Mesothelial cell of epicardium (in vitro differentiated cells): ENCODE results near the gene MS4A6E. TPM values are rescaled to one million over a fixed set of nuclear protein-coding genes. Genes with fewer than 3 reads are reported as not detected.

Experiments used
- DNase-seq, 2 experiments: peaks; one replicate each; pipeline ENCODE4 v3.0.0; 2021; ENCODE audit warnings: low spot score in 2 of 2; ENCODE audit not compliant: unreplicated experiment in 2 of 2
- H3K27ac Mint-ChIP-seq: 2 replicates; pipeline ENCODE4 v1.8.0; 2021; ENCODE audit warnings: mixed read lengths
- H3K27me3 Mint-ChIP-seq: 2 replicates; pipeline ENCODE4 v1.8.0; 2021; ENCODE audit warnings: low read depth, mixed read lengths
- H3K36me3 Mint-ChIP-seq: 2 replicates; pipeline ENCODE4 v1.8.0; 2021; ENCODE audit warnings: mixed read lengths
- H3K4me1 Mint-ChIP-seq: 2 replicates; pipeline ENCODE4 v1.8.0; 2021; ENCODE audit warnings: mixed read lengths
- H3K4me3 Mint-ChIP-seq: 2 replicates; pipeline ENCODE4 v1.8.0; 2021; ENCODE audit warnings: mild to moderate bottlenecking, moderate library complexity, mixed read lengths
- H3K9me3 Mint-ChIP-seq: 2 replicates; pipeline ENCODE4 v1.8.0; 2021; ENCODE audit warnings: mixed read lengths
- CTCF ChIP-seq: fragments of 200-600 bp; sonication (generic); IDR thresholded peaks from one replicate; pipeline ENCODE4 v1.5.0; 2021; ENCODE audit warnings: antibody characterized with exemption; ENCODE audit not compliant: unreplicated experiment
- total RNA-seq: library from RNA; stranded (reverse); gene quantifications from 3 replicates; pipeline ENCODE4 v1.2.1, GENCODE V29; 2021

The MS4A6E gene
- total RNA-seq, 1 donor from 2014 or later: not detected

- no peak for TF ChIP-seq CTCF
- Mint-ChIP-seq H3K4me3 (no peak overlapping the region), H3K36me3 (no peaks in the 10 kb centered on the region), H3K9me3 (peaks cover 22% of the 10 kb centered on the region), H3K27ac (no peak overlapping the region), H3K27me3 (no peaks in the 10 kb centered on the region), H3K4me1 (no peaks in the 10 kb centered on the region)
- DNase-seq: no peak
Measured at GRCh38 chr11:60321051-60321450, 6.0 kb upstream of the MS4A6E start.

GRCh38 chr11:60328460-60328859 is 1.4 kb downstream of the MS4A6E start:
- Mint-ChIP-seq H3K27ac (no peak overlapping the region), H3K36me3 (no peaks in the 10 kb centered on the region), H3K9me3 (peaks cover 13% of the 10 kb centered on the region), H3K27me3 (peaks cover 2% of the 10 kb centered on the region), H3K4me1 (no peaks in the 10 kb centered on the region), H3K4me3 (no peak overlapping the region)
- DNase-seq: no peak
- no peak for TF ChIP-seq CTCF

GRCh38 chr11:60332846-60333245 is 5.8 kb downstream of the MS4A6E start:
- H3K36me3 Mint-ChIP-seq: no peaks in the 10 kb centered on the region
- H3K9me3 Mint-ChIP-seq: peaks cover 9% of the 10 kb centered on the region
- TF ChIP-seq CTCF: no peak
- no peak overlapping the region for H3K27ac Mint-ChIP-seq
- no peak overlapping the region for H3K4me3 Mint-ChIP-seq
- no peak for DNase-seq
- peaks cover 5% of the 10 kb centered on the region for H3K27me3 Mint-ChIP-seq
- peaks cover 6% of the 10 kb centered on the region for H3K4me1 Mint-ChIP-seq

DNA sequence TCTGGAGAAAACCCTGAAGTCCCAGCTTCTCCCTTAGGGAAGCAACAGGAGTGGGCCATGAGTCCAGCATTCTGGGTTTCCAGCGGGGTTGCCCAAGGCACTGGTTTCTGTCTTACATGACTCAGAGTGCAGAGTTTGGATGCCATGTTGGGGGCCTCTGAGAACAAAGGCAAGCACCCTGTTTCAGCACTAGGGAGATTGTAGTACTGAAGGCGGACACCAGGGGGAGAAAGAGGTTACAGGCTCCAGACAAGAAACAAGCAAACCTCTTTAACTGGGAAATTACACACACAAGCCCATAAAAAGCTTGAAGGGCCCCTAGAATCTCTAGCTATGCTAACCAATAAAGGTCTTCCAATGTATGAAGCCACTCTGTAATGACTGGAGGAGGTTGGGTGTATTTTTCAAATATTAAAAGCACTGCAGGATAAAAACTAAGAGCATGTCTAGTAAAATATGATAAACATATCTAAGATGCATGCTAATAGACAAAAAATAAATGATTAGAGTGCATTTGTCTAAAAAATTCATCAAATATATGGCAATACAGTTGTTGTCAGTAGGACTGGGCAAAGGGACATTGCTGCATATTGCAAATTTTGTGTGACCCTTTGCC is 7.1 kb downstream of the MS4A6E start:
- peak; percentile 87 for TF ChIP-seq CTCF
- H3K27me3 Mint-ChIP-seq: peaks cover 9% of the 10 kb centered on the region
- peak; percentile 36 to 78 for DNase-seq
- no peak overlapping the region for H3K27ac Mint-ChIP-seq
- H3K4me1 Mint-ChIP-seq: peaks cover 10% of the 10 kb centered on the region
- H3K36me3 Mint-ChIP-seq: no peaks in the 10 kb centered on the region
- H3K4me3 Mint-ChIP-seq: no peak overlapping the region
- peaks cover 8% of the 10 kb centered on the region for H3K9me3 Mint-ChIP-seq

- no peak for DNase-seq
- H3K4me1 Mint-ChIP-seq: peaks cover 10% of the 10 kb centered on the region
- H3K27me3 Mint-ChIP-seq: peaks cover 19% of the 10 kb centered on the region
- no peak overlapping the region for H3K4me3 Mint-ChIP-seq
- H3K36me3 Mint-ChIP-seq: no peaks in the 10 kb centered on the region
- no peak overlapping the region for H3K27ac Mint-ChIP-seq
- TF ChIP-seq CTCF: no peak
- H3K9me3 Mint-ChIP-seq: no peaks in the 10 kb centered on the region
Measured at GRCh38 chr11:60336767-60337391, 9.8 kb downstream of the MS4A6E start.
